Measurements from ENCODE around the gene LMBRD1. TPM values are rescaled to one million over a fixed set of nuclear protein-coding genes. Genes with fewer than 3 reads are reported as not detected.
"Not testable (repeated sequence)": the region's sequence is repeated elsewhere in the genome, so short reads cannot be mapped to it uniquely, and the experiment has no call there.

LMBRD1 gene
- total and polyA plus RNA-seq, 2 of the 4 experiments (the other 2 are of a cell fraction), result 3.9 to 8.7 TPM

GRCh38 chr6:69825904-69826303 is 29.1 kb upstream of the LMBRD1 start:
- Histone ChIP-seq H4K8ac (ENCODE audit: low read depth in 2 of 2, low read length in 2 of 2) (no peak overlapping the region), H3K79me1 (ENCODE audit: low read depth in 1 of 2, low read length in 2 of 2) (no peaks in the 10 kb centered on the region), H3K27me3 (ENCODE audit: control insufficient read depth, insufficient read depth, low read length) (no peaks in the 10 kb centered on the region; the same call in 1 of the 2 replicates), H2BK15ac (ENCODE audit: low read depth, low read length) (no peak overlapping the region), H2BK5ac (ENCODE audit: low read depth, low read length, poor library complexity, severe bottlenecking) (no peak overlapping the region), H3K4me3 (ENCODE audit: insufficient read depth, low read depth, low read length) (no peak overlapping the region), H3K9me3 (ENCODE audit: control insufficient read depth, insufficient read depth, low read length) (no peaks in the 10 kb centered on the region), H4K20me1 (ENCODE audit: insufficient read depth, low read length) (no peaks in the 10 kb centered on the region), H3K36me3 (ENCODE audit: control insufficient read depth, insufficient read depth, low read length) (no peaks in the 10 kb centered on the region), H3K14ac (replicated peaks; ENCODE audit: low read depth, low read length) (0 out of 2 replicates have a peak overlapping the region, but pooled peaks have one; percentile 41), H2AK5ac (ENCODE audit: low read depth, low read length) (no peak overlapping the region), H2BK20ac (ENCODE audit: low read depth, low read length) (no peak overlapping the region), H3K4ac (ENCODE audit: low read depth, low read length) (no peak overlapping the region), H3K27ac (ENCODE audit: insufficient read depth, low read length) (no peak overlapping the region), H2AFZ (replicated peaks; ENCODE audit: low read length, poor library complexity) (no peak overlapping the region), H3K56ac (ENCODE audit: extremely low read depth, insufficient read depth, low read length) (no peak overlapping the region), H2BK120ac (ENCODE audit: low read depth, low read length) (no peak overlapping the region), H3K4me1 (ENCODE audit: control insufficient read depth, insufficient read depth, low read length) (0 out of 2 replicates have a peak, but pooled peaks cover 2% of the 10 kb centered on the region), H3K4me2 (ENCODE audit: low read depth, low read length) (peak overlapping the region; percentile 36; the same call in 1 of the 2 replicates), H2AK9ac (replicated peaks; ENCODE audit: low read depth, low read length, poor library complexity) (no peak overlapping the region), H3K18ac (ENCODE audit: low read depth, low read length) (no peak overlapping the region), H3K9me1 (ENCODE audit: insufficient read depth, low read length) (no peaks in the 10 kb centered on the region), H4K91ac (ENCODE audit: insufficient read depth, low read depth, low read length) (no peak overlapping the region), H4K5ac (ENCODE audit: low read depth, low read length) (no peak overlapping the region), H3K9ac (ENCODE audit: low read depth, low read length) (no peak overlapping the region), H3K23ac (ENCODE audit: low read depth, low read length) (no peak overlapping the region)
- WGBS, 2 experiments (ENCODE audit: extremely low coverage in 2 of 2, insufficient read length in 1 of 2), result no CpG with 5 or more reads among the region's 1 CpG
- POLR2A ChIA-PET (ENCODE audit: unreplicated experiment), result no interaction called here
- in situ Hi-C loops (cut with MboI; ENCODE audit: low sequenced_read_pairs) (loop anchor here (25.0 kb wide), 1 partner anchor 286 kb away; no protein-coding TSS in a partner anchor), dilution Hi-C loops (cut with HindIII; ENCODE audit: low sequenced_read_pairs, unreplicated experiment) (no loop called here), intact Hi-C loops (cut with micrococcal nuclease) (no loop called here)
- DNase-seq (peak; percentile 33), ATAC-seq (ENCODE audit: low read depth) (peak; percentile 58)
- no TSS peak for BruUV-seq (replicated peaks)
- peak; percentile 58; the same call in 1 of the 2 replicates for TF ChIP-seq NFE2L2 (IDR thresholded peaks at IDR 0.05; ENCODE audit: low read depth, low read length)
- TF ChIP-seq MAFK (IDR thresholded peaks at IDR 0.05; ENCODE audit: low read depth, low read length), result no peak
- TF ChIP-seq CEBPB (IDR thresholded peaks at IDR 0.05; ENCODE audit: low read depth, low read length), result peak; percentile 43; the same call in 1 of the 2 replicates
- CTCF ChIA-PET, result no interaction called here

- H4K91ac ChIP-seq (ENCODE audit: insufficient read depth, low read depth, low read length); dilution Hi-C loops (cut with HindIII; ENCODE audit: low sequenced_read_pairs, unreplicated experiment); in situ Hi-C loops (cut with MboI; ENCODE audit: low sequenced_read_pairs); H3K14ac ChIP-seq (replicated peaks; ENCODE audit: low read depth, low read length); H3K27ac ChIP-seq (ENCODE audit: insufficient read depth, low read length); DNase-seq; H3K4ac ChIP-seq (ENCODE audit: low read depth, low read length); H3K27me3 ChIP-seq (ENCODE audit: control insufficient read depth, insufficient read depth, low read length); H2AK5ac ChIP-seq (ENCODE audit: low read depth, low read length); H2AFZ ChIP-seq (replicated peaks; ENCODE audit: low read length, poor library complexity); H2BK15ac ChIP-seq (ENCODE audit: low read depth, low read length); H3K9me3 ChIP-seq (ENCODE audit: control insufficient read depth, insufficient read depth, low read length); H2BK120ac ChIP-seq (ENCODE audit: low read depth, low read length); intact Hi-C loops (cut with micrococcal nuclease); H3K4me3 ChIP-seq (ENCODE audit: insufficient read depth, low read depth, low read length); H3K79me1 ChIP-seq (ENCODE audit: low read depth in 1 of 2, low read length in 2 of 2); H3K23ac ChIP-seq (ENCODE audit: low read depth, low read length); H3K4me1 ChIP-seq (ENCODE audit: control insufficient read depth, insufficient read depth, low read length); H3K9me1 ChIP-seq (ENCODE audit: insufficient read depth, low read length); H4K5ac ChIP-seq (ENCODE audit: low read depth, low read length); H4K8ac ChIP-seq (ENCODE audit: low read depth in 2 of 2, low read length in 2 of 2); ATAC-seq (ENCODE audit: low read depth); H2BK20ac ChIP-seq (ENCODE audit: low read depth, low read length); POLR2A ChIA-PET (ENCODE audit: unreplicated experiment); H3K36me3 ChIP-seq (ENCODE audit: control insufficient read depth, insufficient read depth, low read length); H4K20me1 ChIP-seq (ENCODE audit: insufficient read depth, low read length); H2BK5ac ChIP-seq (ENCODE audit: low read depth, low read length, poor library complexity, severe bottlenecking); BruUV-seq (replicated peaks); H3K4me2 ChIP-seq (ENCODE audit: low read depth, low read length); H3K18ac ChIP-seq (ENCODE audit: low read depth, low read length); H3K9ac ChIP-seq (ENCODE audit: low read depth, low read length); H3K56ac ChIP-seq (ENCODE audit: extremely low read depth, insufficient read depth, low read length); H2AK9ac ChIP-seq (replicated peaks; ENCODE audit: low read depth, low read length, poor library complexity): not testable (repeated sequence)
- CTCF ChIA-PET, result interaction anchor here (0.9 kb wide), 1 partner anchor 15 kb away, joined by 4 read pairs; no protein-coding TSS in a partner anchor
- WGBS, 2 experiments (ENCODE audit: extremely low coverage in 2 of 2, insufficient read length in 1 of 2), result no CpG with 5 or more reads among the region's 5 CpGs
These were observed 27.5 kb upstream of the LMBRD1 start for GRCh38 chr6:69824355-69824754.
